Panc1 (cell line): ENCODE results near the gene CKAP5. TPM values are rescaled to one million over a fixed set of nuclear protein-coding genes. Genes with fewer than 3 reads are reported as not detected.

Source experiments
- ATAC-seq: fragments of 200-7000 bp; cut with Tn5 transposase; 2 replicates; pipeline ENCODE4 v1.9.1; 2020; ENCODE audit warnings: mild to moderate bottlenecking, moderate library complexity
- BruUV-seq: library from RNA; stranded (reverse); fragments of 400-500 nt; replicated peaks from 2 replicates; lab custom pipeline; 2021; lab: Mats Ljungman, UMichigan
- CTCF ChIA-PET: fragments of 300-600 bp; sonication (Branson Sonifier 250); formaldehyde crosslinking; loops from one replicate; lab custom pipeline; 2022; ENCODE audit warnings: antibody characterized with exemption; lab: Charles Lee
- POLR2A ChIA-PET: fragments of 300-600 bp; sonication (Branson Sonifier 250); formaldehyde crosslinking; loops from one replicate; lab custom pipeline; 2022; ENCODE audit warnings: antibody characterized with exemption; lab: Charles Lee
- DNase-seq: peaks from one replicate; pipeline ENCODE4 v3.0.0-alpha.2; 2010; ENCODE audit warnings: low read depth, low spot score
- H3K27ac ChIP-seq: 2 replicates; pipeline ENCODE4 v1.5.1; 2011; ENCODE audit warnings: mild to moderate bottlenecking, low read length, inconsistent platforms
- H3K27me3 ChIP-seq: fragments of 200-500 bp; sonication (Bioruptor generic); 2 replicates; pipeline ENCODE4 v1.6.0; 2014; ENCODE audit warnings: low read length, inconsistent platforms; ENCODE audit not compliant: control insufficient read depth, insufficient read depth
- H3K36me3 ChIP-seq: fragments of 200-500 bp; sonication (Bioruptor generic); 2 replicates; pipeline ENCODE4 v1.5.1; 2014; ENCODE audit warnings: inconsistent platforms, mild to moderate bottlenecking, low read length, moderate library complexity; ENCODE audit not compliant: control insufficient read depth, insufficient read depth
- H3K4me1 ChIP-seq: 2 replicates; pipeline ENCODE4 v1.5.1; 2011; ENCODE audit warnings: inconsistent platforms, mild to moderate bottlenecking, low read length, moderate library complexity; ENCODE audit not compliant: control insufficient read depth, insufficient read depth
- H3K4me3 ChIP-seq, 2 experiments: 2 replicates each; pipeline ENCODE4 v1.5.1; 2011 to 2012; ENCODE audit warnings: low read depth in 2 of 2, low read length in 2 of 2, mild to moderate bottlenecking in 2 of 2, inconsistent platforms in 1 of 2, moderate library complexity in 1 of 2
- H3K9me3 ChIP-seq: fragments of 200-500 bp; sonication (Bioruptor generic); 2 replicates; pipeline ENCODE4 v1.5.1; 2014; ENCODE audit warnings: low read depth, mild to moderate bottlenecking, inconsistent platforms, low read length, moderate library complexity; ENCODE audit not compliant: control insufficient read depth, insufficient read depth
- CTCF ChIP-seq: fragments of 450-650 bp; IDR thresholded peaks from 2 replicates; pipeline ENCODE4 v1.5.1; 2017; ENCODE audit warnings: mild to moderate bottlenecking
- POLR2AphosphoS5 ChIP-seq: IDR thresholded peaks from 2 replicates; pipeline ENCODE4 v1.6.1; 2012; ENCODE audit warnings: mild to moderate bottlenecking, low read depth, low read length, moderate library complexity
- REST ChIP-seq, 2 experiments: IDR thresholded peaks; 2 replicates each; pipeline ENCODE4 v1.6.1; 2011 to 2012; ENCODE audit warnings: low read depth in 2 of 2, control low read depth in 1 of 2, low read length in 1 of 2, mild to moderate bottlenecking in 1 of 2, moderate library complexity in 1 of 2; ENCODE audit not compliant: insufficient read depth in 1 of 2
- SIN3A ChIP-seq: IDR thresholded peaks from 2 replicates; pipeline ENCODE4 v1.6.1; 2012; ENCODE audit warnings: low read depth, mild to moderate bottlenecking, low read length, moderate library complexity, borderline replicate concordance; ENCODE audit not compliant: insufficient read depth
- TCF7L2 ChIP-seq: IDR thresholded peaks from 2 replicates; pipeline ENCODE4 v1.6.1; 2011; ENCODE audit warnings: mild to moderate bottlenecking, low read depth, low read length, inconsistent platforms
- in situ Hi-C: cut with HindIII; loops from 2 replicates; pipeline ENCODE4 v1.10.0; 2016; ENCODE audit warnings: low sequenced_read_pairs, low pct_unique_long_range_greater_than_20kb
- intact Hi-C: fragments of 100-400 bp; cut with micrococcal nuclease; formaldehyde crosslinking; loops from one replicate; pipeline ENCODE4 v1.10.0; 2022; ENCODE audit not compliant: unreplicated experiment
- total RNA-seq: library from RNA; stranded (reverse); gene quantifications from one replicate; pipeline ENCODE4 v1.2.1, GENCODE V29; 2021; ENCODE audit not compliant: unreplicated experiment

The CKAP5 gene
- total RNA-seq, 1 experiment from 2014 or later, result 191 TPM

- TF ChIP-seq TCF7L2 (no peak), CTCF (no peak), REST (IDR thresholded peaks at IDR 0.05; ENCODE audit: insufficient read depth in 1 of 2, low read depth in 2 of 2, low read length in 1 of 2) (no peak), POLR2AphosphoS5 (no peak), SIN3A (no peak)
- H3K4me1 ChIP-seq, result no peaks in the 10 kb centered on the region
- POLR2A ChIA-PET, result no interaction called here
- BruUV-seq, result no TSS peak
- H3K27me3 ChIP-seq, result no peaks in the 10 kb centered on the region
- peaks cover 47% of the 10 kb centered on the region for H3K36me3 ChIP-seq
- H3K27ac ChIP-seq, result no peak overlapping the region
- DNase-seq (no peak), ATAC-seq (peak; percentile 42; the same call in 1 of the 2 replicates)
- H3K4me3 ChIP-seq, result no peak overlapping the region
- intact Hi-C loops, result no loop called here
- CTCF ChIA-PET, result no interaction called here
- no peaks in the 10 kb centered on the region for H3K9me3 ChIP-seq
- in situ Hi-C loops, result no loop called here
Measured at GRCh38 chr11:46778416-46778815, 67.7 kb downstream of the CKAP5 start.

GRCh38 chr11:46776878-46777277 is 69.2 kb downstream of the CKAP5 start:
- in situ Hi-C loops, result no loop called here
- Histone ChIP-seq H3K4me3 (no peak overlapping the region), H3K27ac (no peak overlapping the region), H3K36me3 (peaks cover 37% of the 10 kb centered on the region), H3K4me1 (no peaks in the 10 kb centered on the region), H3K27me3 (no peaks in the 10 kb centered on the region), H3K9me3 (no peaks in the 10 kb centered on the region)
- intact Hi-C loops, result no loop called here
- no peak for DNase-seq
- POLR2A ChIA-PET, result no interaction called here
- BruUV-seq, result no TSS peak
- CTCF ChIA-PET, result no interaction called here
- TF ChIP-seq REST (IDR thresholded peaks at IDR 0.05; ENCODE audit: insufficient read depth in 1 of 2, low read depth in 2 of 2, low read length in 1 of 2), result no peak
- no peak for TF ChIP-seq TCF7L2
- no peak for TF ChIP-seq POLR2AphosphoS5
- no peak for TF ChIP-seq SIN3A
- no peak for TF ChIP-seq CTCF
- ATAC-seq, result no peak
